Astrocyte (in vitro differentiated cells and primary cell): Measurements from ENCODE around the gene FARS2. TPM values are rescaled to one million over a fixed set of nuclear protein-coding genes. Genes with fewer than 3 reads are reported as not detected.

ENCODE experiments used
- DNase-seq: peaks from one replicate; pipeline ENCODE4 v3.0.0-alpha.2; 2010; ENCODE audit warnings: low read depth
- FAIRE-seq: peaks from 2 replicates; lab custom pipeline; 2011; peaks lifted over from hg19 to GRCh38; lab: Jason Lieb, UNC
- H2AFZ ChIP-seq: 2 replicates; pipeline ENCODE4 v1.6.0; 2012; ENCODE audit warnings: low read depth, low read length, inconsistent platforms
- H3K27ac ChIP-seq: 2 replicates; pipeline ENCODE4 v1.5.1; 2011; ENCODE audit warnings: low read depth, low read length, inconsistent platforms
- H3K27me3 ChIP-seq: 2 replicates; pipeline ENCODE4 v1.6.0; 2011; ENCODE audit warnings: low read length, inconsistent platforms; ENCODE audit not compliant: insufficient read depth
- H3K36me3 ChIP-seq: 2 replicates; pipeline ENCODE4 v1.5.1; 2011; ENCODE audit warnings: low read length, inconsistent platforms; ENCODE audit not compliant: insufficient read depth
- H3K4me1 ChIP-seq: 2 replicates; pipeline ENCODE4 v1.5.1; 2011; ENCODE audit warnings: low read length, inconsistent platforms; ENCODE audit not compliant: insufficient read depth
- H3K4me2 ChIP-seq: 2 replicates; pipeline ENCODE4 v1.6.0; 2012; ENCODE audit warnings: low read length, inconsistent platforms
- H3K4me3 ChIP-seq: 2 replicates; pipeline ENCODE4 v1.5.1; 2011; ENCODE audit warnings: low read depth, mild to moderate bottlenecking, low read length, inconsistent platforms; ENCODE audit not compliant: insufficient read depth
- H3K79me2 ChIP-seq: 2 replicates; pipeline ENCODE4 v1.6.0; 2012; ENCODE audit warnings: mild to moderate bottlenecking, low read length, inconsistent platforms; ENCODE audit not compliant: insufficient read depth
- H3K9ac ChIP-seq: 2 replicates; pipeline ENCODE4 v1.6.0; 2012; ENCODE audit warnings: mild to moderate bottlenecking, low read length, inconsistent platforms
- H3K9me3 ChIP-seq: 2 replicates; pipeline ENCODE4 v1.5.1; 2012; ENCODE audit warnings: low read depth, mild to moderate bottlenecking, low read length, inconsistent platforms; ENCODE audit not compliant: insufficient read depth
- H4K20me1 ChIP-seq: 2 replicates; pipeline ENCODE4 v1.6.0; 2012; ENCODE audit warnings: low read length, inconsistent platforms; ENCODE audit not compliant: insufficient read depth
- H3K27ac Mint-ChIP-seq: one replicate; pipeline ENCODE4 v1.8.0; 2021; ENCODE audit warnings: mild to moderate bottlenecking, mixed read lengths; ENCODE audit not compliant: unreplicated experiment
- H3K27me3 Mint-ChIP-seq: one replicate; pipeline ENCODE4 v1.8.0; 2021; ENCODE audit warnings: low read depth, mixed read lengths; ENCODE audit not compliant: unreplicated experiment
- H3K36me3 Mint-ChIP-seq: one replicate; pipeline ENCODE4 v1.8.0; 2021; ENCODE audit warnings: low read depth, mixed read lengths; ENCODE audit not compliant: unreplicated experiment
- H3K4me1 Mint-ChIP-seq: one replicate; pipeline ENCODE4 v1.8.0; 2021; ENCODE audit warnings: low read depth, mixed read lengths; ENCODE audit not compliant: unreplicated experiment
- H3K4me3 Mint-ChIP-seq: one replicate; pipeline ENCODE4 v1.8.0; 2021; ENCODE audit warnings: mild to moderate bottlenecking, moderate library complexity, mixed read lengths; ENCODE audit not compliant: unreplicated experiment
- H3K9me3 Mint-ChIP-seq: one replicate; pipeline ENCODE4 v1.8.0; 2021; ENCODE audit warnings: mild to moderate bottlenecking, mixed read lengths; ENCODE audit not compliant: unreplicated experiment
- CTCF ChIP-seq: IDR thresholded peaks from 2 replicates; pipeline ENCODE4 v1.5.1; 2011; ENCODE audit warnings: low read depth, mild to moderate bottlenecking, inconsistent platforms, low read length, moderate library complexity; ENCODE audit not compliant: insufficient read depth
- EZH2 ChIP-seq: IDR thresholded peaks from 2 replicates; pipeline ENCODE4 v1.6.1; 2012; ENCODE audit warnings: mild to moderate bottlenecking, low read length, inconsistent platforms; ENCODE audit not compliant: insufficient read depth
- total RNA-seq: library from RNA; stranded (reverse); gene quantifications from 2 replicates; pipeline ENCODE4 v1.2.1, GENCODE V29; 2021

Gene FARS2
- total RNA-seq, 1 donor from 2014 or later = 13.3 TPM

GRCh38 chr6:5462856-5463255 is 201.5 kb downstream of the FARS2 start:
- no peaks in the 10 kb centered on the region for H3K36me3 ChIP-seq
- no peak overlapping the region for H3K27ac ChIP-seq
- peaks cover 10% of the 10 kb centered on the region for H3K4me1 ChIP-seq
- no peaks in the 10 kb centered on the region for H3K9me3 ChIP-seq
- Mint-ChIP-seq H3K4me1 (peaks cover 20% of the 10 kb centered on the region), H3K27me3 (no peaks in the 10 kb centered on the region), H3K9me3 (no peaks in the 10 kb centered on the region), H3K36me3 (no peaks in the 10 kb centered on the region), H3K27ac (no peak overlapping the region), H3K4me3 (no peak overlapping the region)
- no peak overlapping the region for H3K4me2 ChIP-seq
- no peak overlapping the region for H3K4me3 ChIP-seq
- no peak overlapping the region for H3K9ac ChIP-seq
- FAIRE-seq (no peak), DNase-seq (peak; percentile 59)
- H3K79me2 ChIP-seq = no peaks in the 10 kb centered on the region
- TF ChIP-seq CTCF (no peak), EZH2 (no peak)
- no peak overlapping the region for H2AFZ ChIP-seq
- no peaks in the 10 kb centered on the region for H3K27me3 ChIP-seq
- H4K20me1 ChIP-seq = peaks cover 3% of the 10 kb centered on the region

GRCh38 chr6:5463690-5464089 is 202.4 kb downstream of the FARS2 start:
- no peak for FAIRE-seq
- H3K4me1 ChIP-seq = peaks cover 10% of the 10 kb centered on the region
- H3K36me3 ChIP-seq = no peaks in the 10 kb centered on the region
- no peaks in the 10 kb centered on the region for H3K27me3 Mint-ChIP-seq
- H3K27ac Mint-ChIP-seq = no peak overlapping the region
- no peak overlapping the region for H2AFZ ChIP-seq
- TF ChIP-seq EZH2 (no peak), CTCF (no peak)
- no peak overlapping the region for H3K4me3 Mint-ChIP-seq
- H3K9me3 Mint-ChIP-seq = no peaks in the 10 kb centered on the region
- peaks cover 23% of the 10 kb centered on the region for H3K4me1 Mint-ChIP-seq
- no peaks in the 10 kb centered on the region for H3K9me3 ChIP-seq
- H3K4me2 ChIP-seq = no peak overlapping the region
- H3K36me3 Mint-ChIP-seq = no peaks in the 10 kb centered on the region
- no peak overlapping the region for H3K4me3 ChIP-seq
- no peaks in the 10 kb centered on the region for H3K27me3 ChIP-seq
- H3K79me2 ChIP-seq = no peaks in the 10 kb centered on the region
- no peak overlapping the region for H3K27ac ChIP-seq
- no peak for DNase-seq
- no peak overlapping the region for H3K9ac ChIP-seq
- no peaks in the 10 kb centered on the region for H4K20me1 ChIP-seq

- no peak for TF ChIP-seq EZH2
- TF ChIP-seq CTCF = no peak
- H3K4me2 ChIP-seq = peak overlapping the region; percentile 15
- FAIRE-seq (no peak), DNase-seq (peak; percentile 45)
- H3K36me3 Mint-ChIP-seq = no peaks in the 10 kb centered on the region
- H3K9me3 Mint-ChIP-seq = no peaks in the 10 kb centered on the region
- no peaks in the 10 kb centered on the region for H3K79me2 ChIP-seq
- no peak overlapping the region for H2AFZ ChIP-seq
- H3K4me1 ChIP-seq = peaks cover 14% of the 10 kb centered on the region
- no peak overlapping the region for H3K4me3 ChIP-seq
- H3K9me3 ChIP-seq = no peaks in the 10 kb centered on the region
- H3K27ac ChIP-seq = no peak overlapping the region
- H3K27me3 ChIP-seq = no peaks in the 10 kb centered on the region
- H3K4me1 Mint-ChIP-seq = peaks cover 28% of the 10 kb centered on the region
- no peaks in the 10 kb centered on the region for H3K36me3 ChIP-seq
- no peak overlapping the region for H3K4me3 Mint-ChIP-seq
- H3K27me3 Mint-ChIP-seq = no peaks in the 10 kb centered on the region
- H4K20me1 ChIP-seq = no peaks in the 10 kb centered on the region
- H3K9ac ChIP-seq = no peak overlapping the region
- peak overlapping the region; percentile 4 for H3K27ac Mint-ChIP-seq
These were observed 203.0 kb downstream of the FARS2 start for GRCh38 chr6:5464099-5464885.
